Measurements from ENCODE around the gene VTN.

- no peak for TF ChIP-seq POLR2A (IDR thresholded peaks at IDR 0.05)
- TF ChIP-seq, protein P1, sequence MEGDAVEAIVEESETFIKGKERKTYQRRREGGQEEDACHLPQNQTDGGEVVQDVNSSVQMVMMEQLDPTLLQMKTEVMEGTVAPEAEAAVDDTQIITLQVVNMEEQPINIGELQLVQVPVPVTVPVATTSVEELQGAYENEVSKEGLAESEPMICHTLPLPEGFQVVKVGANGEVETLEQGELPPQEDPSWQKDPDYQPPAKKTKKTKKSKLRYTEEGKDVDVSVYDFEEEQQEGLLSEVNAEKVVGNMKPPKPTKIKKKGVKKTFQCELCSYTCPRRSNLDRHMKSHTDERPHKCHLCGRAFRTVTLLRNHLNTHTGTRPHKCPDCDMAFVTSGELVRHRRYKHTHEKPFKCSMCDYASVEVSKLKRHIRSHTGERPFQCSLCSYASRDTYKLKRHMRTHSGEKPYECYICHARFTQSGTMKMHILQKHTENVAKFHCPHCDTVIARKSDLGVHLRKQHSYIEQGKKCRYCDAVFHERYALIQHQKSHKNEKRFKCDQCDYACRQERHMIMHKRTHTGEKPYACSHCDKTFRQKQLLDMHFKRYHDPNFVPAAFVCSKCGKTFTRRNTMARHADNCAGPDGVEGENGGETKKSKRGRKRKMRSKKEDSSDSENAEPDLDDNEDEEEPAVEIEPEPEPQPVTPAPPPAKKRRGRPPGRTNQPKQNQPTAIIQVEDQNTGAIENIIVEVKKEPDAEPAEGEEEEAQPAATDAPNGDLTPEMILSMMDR (IDR thresholded peaks at IDR 0.05): no peak
- no peak for TF ChIP-seq POLR2AphosphoS5 (IDR thresholded peaks at IDR 0.05)
- no peak for TF ChIP-seq EP300 (IDR thresholded peaks at IDR 0.05)
These were observed 44.0 kb downstream of the VTN start for GRCh38 chr17:28326114-28326513.

Data from upper lobe of left lung (tissue), 4 donors.